Endothelial cell of umbilical vein (primary cell): ENCODE measurements around the gene KCND2.

Experiments
- CTCF ChIP-seq, 2 donors: IDR thresholded peaks; 1 replicate in 1 of 2; 2 replicates in 1 of 2; pipeline ENCODE4 v1.5.1; 2011; ENCODE audit warnings: low read length in 2 of 2, mild to moderate bottlenecking in 2 of 2, moderate library complexity in 2 of 2, control low read depth in 1 of 2, inconsistent platforms in 1 of 2, low read depth in 1 of 2; ENCODE audit not compliant: insufficient read depth in 1 of 2; ENCODE audit errors: extremely low read depth in 1 of 2
- POLR2A ChIP-seq: IDR thresholded peaks from 2 replicates; pipeline ENCODE4 v1.6.1; 2012; ENCODE audit warnings: low read depth, mild to moderate bottlenecking, control low read depth, low read length

- no peak for TF ChIP-seq CTCF (IDR thresholded peaks at IDR 0.05; ENCODE audit: extremely low read depth in 1 of 2, insufficient read depth in 1 of 2, low read depth in 1 of 2, low read length in 2 of 2)
- no peak for TF ChIP-seq POLR2A
Measured at GRCh38 chr7:120760050-120760449, 487.1 kb downstream of the KCND2 start.
